Smooth muscle cell (in vitro differentiated cells): ENCODE results near the gene HOMEZ. TPM values are rescaled to one million over a fixed set of nuclear protein-coding genes. Genes with fewer than 3 reads are reported as not detected.

Source experiments
- DNase-seq: peaks from one replicate; lab custom pipeline; 2025; ENCODE audit not compliant: unreplicated experiment; lab: John Stamatoyannopoulos, UW
- H2AFZ ChIP-seq: fragments of 200-600 bp; sonication (generic); 2 replicates; pipeline ENCODE4 v1.6.0; 2016; ENCODE audit warnings: antibody characterized with exemption, low read depth, mild to moderate bottlenecking
- H3F3A ChIP-seq: fragments of 200-600 bp; sonication (generic); 2 replicates; pipeline ENCODE4 v1.6.0; 2017; ENCODE audit warnings: antibody characterized with exemption, low read depth
- H3K27ac ChIP-seq: fragments of 200-600 bp; sonication (generic); 2 replicates; pipeline ENCODE4 v1.5.1; 2016; ENCODE audit warnings: low read depth, mild to moderate bottlenecking
- H3K27me3 ChIP-seq: fragments of 200-600 bp; sonication (generic); 2 replicates; pipeline ENCODE4 v1.6.1; 2016; ENCODE audit warnings: low read depth, mild to moderate bottlenecking
- H3K36me3 ChIP-seq: fragments of 200-600 bp; sonication (generic); 2 replicates; pipeline ENCODE4 v1.5.1; 2016; ENCODE audit warnings: low read depth
- H3K4me1 ChIP-seq: fragments of 200-600 bp; sonication (generic); 2 replicates; pipeline ENCODE4 v1.5.1; 2016; ENCODE audit warnings: low read depth
- H3K4me2 ChIP-seq: fragments of 200-600 bp; sonication (generic); 2 replicates; pipeline ENCODE4 v1.6.0; 2016; ENCODE audit warnings: mild to moderate bottlenecking
- H3K4me3 ChIP-seq: fragments of 200-600 bp; sonication (generic); 2 replicates; pipeline ENCODE4 v1.5.1; 2016; ENCODE audit warnings: mild to moderate bottlenecking
- H3K79me2 ChIP-seq: fragments of 200-600 bp; sonication (generic); 2 replicates; pipeline ENCODE4 v1.6.0; 2016; ENCODE audit warnings: low read depth, mild to moderate bottlenecking
- H3K9ac ChIP-seq: fragments of 200-600 bp; sonication (generic); 2 replicates; pipeline ENCODE4 v1.6.0; 2016; ENCODE audit warnings: low read depth
- H3K9me3 ChIP-seq: fragments of 200-600 bp; sonication (generic); replicated peaks from 2 replicates; pipeline ENCODE4 v1.5.1; 2016; ENCODE audit warnings: low read depth
- H4K20me1 ChIP-seq: fragments of 200-600 bp; sonication (generic); 2 replicates; pipeline ENCODE4 v1.6.0; 2016; ENCODE audit warnings: low read depth
- WGBS: methylation state at CpG from one replicate; pipeline ENCODE4 v1.1.7; 2016; ENCODE audit warnings: low lambda C conversion rate; 5-methylcytosine and 5-hydroxymethylcytosine counted together
- polyA plus RNA-seq: library from polyadenylated mRNA; unstranded; fragments of >200 nt; fragmentation: Nextera tagmentation; extraction: Ambion mirVana; gene quantifications from 2 replicates; pipeline ENCODE4 v1.2.1, GENCODE V29; 2016
- total RNA-seq: library from RNA; depleted of rRNA; stranded (reverse); fragments of >200 nt; gene quantifications from 2 replicates; pipeline ENCODE4 v1.2.3, GENCODE V29; 2014
- TF ChIP-seq, protein P1 (sequence below): fragments of 200-600 bp; sonication (generic); IDR thresholded peaks from 2 replicates; pipeline ENCODE4 v1.5.1; 2017; ENCODE audit warnings: borderline replicate concordance, mild to moderate bottlenecking, antibody characterized with exemption; ENCODE audit not compliant: insufficient read depth, poor library complexity, severe bottlenecking

Gene HOMEZ
- total and polyA plus RNA-seq, 2 experiments from 2014 or later: 4.9 to 5.4 TPM

DNA sequence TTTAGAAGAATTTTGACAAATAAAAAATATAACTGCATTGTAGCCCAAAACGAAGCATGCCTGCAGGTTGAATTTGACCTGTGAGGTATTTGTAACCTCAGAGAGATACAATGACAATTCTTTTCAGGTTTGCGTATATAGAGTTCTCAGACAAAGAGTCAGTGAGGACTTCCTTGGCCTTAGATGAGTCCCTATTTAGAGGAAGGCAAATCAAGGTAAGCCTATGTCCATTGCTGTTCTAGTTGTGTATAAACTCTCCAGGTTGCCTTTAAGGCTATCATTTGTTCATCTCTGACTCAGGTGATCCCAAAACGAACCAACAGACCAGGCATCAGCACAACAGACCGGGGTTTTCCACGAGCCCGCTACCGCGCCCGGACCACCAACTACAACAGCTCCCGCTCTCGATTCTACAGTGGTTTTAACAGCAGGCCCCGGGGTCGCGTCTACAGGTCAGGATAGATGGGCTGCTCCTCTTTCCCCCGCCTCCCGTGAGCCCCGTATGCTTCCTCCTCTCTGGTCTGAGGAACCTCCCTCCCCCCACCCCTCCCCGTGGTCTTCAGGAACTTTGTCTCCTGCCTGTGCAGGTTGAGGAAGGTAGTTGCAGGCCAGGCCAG, 38.0 kb upstream of the HOMEZ start:
- Histone ChIP-seq H3F3A (peaks cover 50% of the 10 kb centered on the region), H4K20me1 (peaks cover 33% of the 10 kb centered on the region), H2AFZ (no peak overlapping the region), H3K9me3 (no peaks in the 10 kb centered on the region), H3K9ac (no peak overlapping the region), H3K4me1 (peaks cover 19% of the 10 kb centered on the region), H3K27me3 (no peaks in the 10 kb centered on the region), H3K79me2 (peaks cover 25% of the 10 kb centered on the region), H3K4me2 (no peak overlapping the region), H3K27ac (peak overlapping the region; percentile 98), H3K36me3 (no peaks in the 10 kb centered on the region), H3K4me3 (peak overlapping the region; percentile 92)
- 96% methylated on average over 18 of the region's 18 CpGs for WGBS
- DNase-seq: no peak
- TF ChIP-seq, protein P1, sequence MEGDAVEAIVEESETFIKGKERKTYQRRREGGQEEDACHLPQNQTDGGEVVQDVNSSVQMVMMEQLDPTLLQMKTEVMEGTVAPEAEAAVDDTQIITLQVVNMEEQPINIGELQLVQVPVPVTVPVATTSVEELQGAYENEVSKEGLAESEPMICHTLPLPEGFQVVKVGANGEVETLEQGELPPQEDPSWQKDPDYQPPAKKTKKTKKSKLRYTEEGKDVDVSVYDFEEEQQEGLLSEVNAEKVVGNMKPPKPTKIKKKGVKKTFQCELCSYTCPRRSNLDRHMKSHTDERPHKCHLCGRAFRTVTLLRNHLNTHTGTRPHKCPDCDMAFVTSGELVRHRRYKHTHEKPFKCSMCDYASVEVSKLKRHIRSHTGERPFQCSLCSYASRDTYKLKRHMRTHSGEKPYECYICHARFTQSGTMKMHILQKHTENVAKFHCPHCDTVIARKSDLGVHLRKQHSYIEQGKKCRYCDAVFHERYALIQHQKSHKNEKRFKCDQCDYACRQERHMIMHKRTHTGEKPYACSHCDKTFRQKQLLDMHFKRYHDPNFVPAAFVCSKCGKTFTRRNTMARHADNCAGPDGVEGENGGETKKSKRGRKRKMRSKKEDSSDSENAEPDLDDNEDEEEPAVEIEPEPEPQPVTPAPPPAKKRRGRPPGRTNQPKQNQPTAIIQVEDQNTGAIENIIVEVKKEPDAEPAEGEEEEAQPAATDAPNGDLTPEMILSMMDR: no peak

DNA sequence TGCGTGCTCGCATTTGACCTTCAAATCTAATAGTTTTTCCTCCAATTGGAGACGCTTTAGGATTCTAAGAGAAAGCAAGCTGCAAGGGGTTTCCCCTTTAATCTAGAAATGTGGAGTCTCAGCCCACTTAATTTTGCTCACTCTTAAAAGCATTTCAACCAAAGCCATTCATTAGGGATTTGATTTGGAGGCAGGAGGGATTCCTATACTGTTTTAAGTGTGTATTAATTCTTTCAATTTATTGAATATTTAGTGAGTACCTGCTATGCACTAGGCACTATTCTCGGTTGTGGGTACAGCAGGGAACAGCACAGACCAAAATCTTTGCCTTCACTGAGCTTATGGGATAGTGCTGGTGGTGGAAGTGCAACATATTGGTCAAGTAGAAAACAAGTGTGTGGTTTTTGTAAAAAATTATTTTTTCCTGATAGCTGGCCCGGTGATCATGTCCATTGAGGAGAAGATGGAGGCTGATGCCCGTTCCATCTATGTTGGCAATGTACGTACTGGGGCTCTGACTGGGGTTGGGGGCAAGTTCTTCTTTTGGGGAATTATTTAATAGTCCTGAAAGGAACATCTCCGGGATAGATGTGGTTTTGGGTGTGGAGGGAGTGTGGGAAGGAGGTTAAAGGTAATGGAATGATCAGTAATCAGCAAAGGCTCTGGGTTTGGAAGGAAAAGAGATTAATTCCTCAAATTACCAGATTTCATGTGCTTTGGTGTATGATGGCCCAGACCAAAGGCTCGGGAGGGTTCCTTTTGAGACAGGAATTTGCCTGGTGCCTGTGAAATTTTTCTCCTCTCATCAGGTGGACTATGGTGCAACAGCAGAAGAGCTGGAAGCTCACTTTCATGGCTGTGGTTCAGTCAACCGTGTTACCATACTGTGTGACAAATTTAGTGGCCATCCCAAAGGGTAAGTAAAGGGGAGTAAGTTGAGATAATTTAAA, 36.9 kb upstream of the HOMEZ start:
- H3K4me1 ChIP-seq: peaks cover 19% of the 10 kb centered on the region
- H3K9me3 ChIP-seq: no peaks in the 10 kb centered on the region
- peak overlapping the region; percentile 98 for H3K27ac ChIP-seq
- H3K36me3 ChIP-seq: no peaks in the 10 kb centered on the region
- no peaks in the 10 kb centered on the region for H3K27me3 ChIP-seq
- 61% methylated on average over 10 of the region's 10 CpGs for WGBS
- TF ChIP-seq, protein P1: no peak
- peaks cover 33% of the 10 kb centered on the region for H4K20me1 ChIP-seq
- peaks cover 28% of the 10 kb centered on the region for H3K79me2 ChIP-seq
- H3K4me2 ChIP-seq: peak overlapping the region; percentile 95
- no peak overlapping the region for H2AFZ ChIP-seq
- no peak for DNase-seq
- H3K9ac ChIP-seq: peak overlapping the region; percentile 99
- peak overlapping the region; percentile 92 for H3K4me3 ChIP-seq
- H3F3A ChIP-seq: peaks cover 54% of the 10 kb centered on the region

DNA sequence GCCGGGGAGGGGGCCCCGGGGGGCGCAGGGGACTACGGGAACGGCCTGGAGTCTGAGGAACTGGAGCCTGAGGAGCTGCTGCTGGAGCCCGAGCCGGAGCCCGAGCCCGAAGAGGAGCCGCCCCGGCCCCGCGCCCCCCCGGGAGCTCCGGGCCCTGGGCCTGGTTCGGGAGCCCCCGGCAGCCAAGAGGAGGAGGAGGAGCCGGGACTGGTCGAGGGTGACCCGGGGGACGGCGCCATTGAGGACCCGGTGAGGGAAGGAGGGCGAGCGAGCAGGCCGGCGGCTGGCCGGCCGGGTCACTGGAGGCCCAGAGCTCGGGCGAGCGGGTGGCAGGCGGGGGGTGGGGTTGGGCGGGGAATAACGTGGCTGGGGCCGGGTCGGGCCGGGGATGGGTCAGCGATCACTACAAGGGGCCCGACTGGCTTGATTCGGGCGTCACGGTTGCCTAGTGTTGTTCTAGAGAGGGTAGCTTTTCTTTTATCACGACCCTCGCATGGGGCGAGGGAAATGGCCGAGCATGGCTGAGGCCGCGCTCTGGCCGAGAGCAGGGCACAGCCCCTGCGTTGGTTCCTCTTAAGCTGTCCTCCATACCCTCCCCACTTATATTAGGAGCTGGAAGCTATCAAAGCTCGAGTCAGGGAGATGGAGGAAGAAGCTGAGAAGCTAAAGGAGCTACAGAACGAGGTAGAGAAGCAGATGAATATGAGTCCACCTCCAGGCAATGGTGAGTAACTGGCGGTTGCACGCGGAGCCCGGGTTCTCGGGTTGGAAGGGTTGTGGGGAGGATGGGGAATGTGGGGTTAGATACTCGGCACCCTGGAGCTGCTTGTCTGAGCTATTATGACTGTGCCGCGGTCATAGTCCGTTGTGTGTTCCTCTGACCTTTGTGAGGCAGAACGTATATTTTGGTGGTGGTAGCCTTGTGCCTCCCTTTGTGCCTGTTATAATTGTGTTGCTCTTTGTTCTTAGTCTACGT, 35.9 kb upstream of the HOMEZ start:
- H3K4me3 ChIP-seq: peak overlapping the region; percentile 92
- no peak overlapping the region for H2AFZ ChIP-seq
- TF ChIP-seq, protein P1: peak; percentile 5

More for the DNA sequence above, 35.9 kb upstream of the HOMEZ start:
- Histone ChIP-seq H3F3A (peaks cover 54% of the 10 kb centered on the region), H3K9me3 (no peaks in the 10 kb centered on the region), H3K4me2 (peak overlapping the region; percentile 95), H3K36me3 (peaks cover 3% of the 10 kb centered on the region), H3K79me2 (peaks cover 34% of the 10 kb centered on the region), H3K27ac (peak overlapping the region; percentile 98), H3K9ac (peak overlapping the region; percentile 99), H3K27me3 (no peaks in the 10 kb centered on the region), H3K4me1 (peaks cover 19% of the 10 kb centered on the region), H4K20me1 (peaks cover 33% of the 10 kb centered on the region)
- WGBS: 1% methylated on average over 37 of the region's 64 CpGs
- DNase-seq: peak; percentile 45
